Endodermal cell (in vitro differentiated cells): ENCODE measurements around the gene NFX1. TPM values are rescaled to one million over a fixed set of nuclear protein-coding genes. Genes with fewer than 3 reads are reported as not detected.

ENCODE experiments used
- DNase-seq: peaks from one replicate; pipeline ENCODE4 v3.0.0-alpha.2; 2017
- H3K27ac ChIP-seq: 2 replicates; pipeline ENCODE4 v1.5.1; 2013; ENCODE audit warnings: mild to moderate bottlenecking, low read depth, low read length, moderate library complexity
- H3K27me3 ChIP-seq: 2 replicates; pipeline ENCODE4 v1.6.1; 2013; ENCODE audit warnings: mild to moderate bottlenecking, low read length, moderate library complexity; ENCODE audit not compliant: insufficient read depth, control insufficient read depth, poor library complexity, severe bottlenecking
- H3K36me3 ChIP-seq: 2 replicates; pipeline ENCODE4 v1.7.0; 2013; ENCODE audit warnings: mild to moderate bottlenecking, low read length, moderate library complexity; ENCODE audit not compliant: control insufficient read depth, insufficient read depth
- H3K4me1 ChIP-seq: one replicate; pipeline ENCODE4 v1.7.0; 2013; ENCODE audit warnings: low read length; ENCODE audit not compliant: control insufficient read depth, insufficient read depth
- H3K4me3 ChIP-seq: 2 replicates; pipeline ENCODE4 v1.5.1; 2013; ENCODE audit warnings: mild to moderate bottlenecking, low read length, moderate library complexity
- H3K9ac ChIP-seq: 2 replicates; pipeline ENCODE4 v1.6.1; 2013; ENCODE audit warnings: mild to moderate bottlenecking, low read length, moderate library complexity; ENCODE audit not compliant: poor library complexity, severe bottlenecking; ENCODE audit errors: extremely low read depth
- H3K9me3 ChIP-seq: 2 replicates; pipeline ENCODE4 v1.6.1; 2013; ENCODE audit warnings: mild to moderate bottlenecking, low read length, moderate library complexity; ENCODE audit not compliant: control insufficient read depth
- H3K27ac Mint-ChIP-seq: 2 replicates; pipeline ENCODE4 v1.8.0; 2020; ENCODE audit warnings: mixed read lengths
- H3K27me3 Mint-ChIP-seq: 2 replicates; pipeline ENCODE4 v1.8.0; 2021; ENCODE audit warnings: mild to moderate bottlenecking, mixed read lengths; ENCODE audit not compliant: insufficient read depth
- H3K36me3 Mint-ChIP-seq: 2 replicates; pipeline ENCODE4 v1.8.0; 2020; ENCODE audit warnings: low read depth, mixed read lengths
- H3K4me1 Mint-ChIP-seq: 2 replicates; pipeline ENCODE4 v1.8.0; 2020; ENCODE audit warnings: mixed read lengths
- H3K4me3 Mint-ChIP-seq: 2 replicates; pipeline ENCODE4 v1.8.0; 2020; ENCODE audit warnings: mild to moderate bottlenecking, moderate library complexity, mixed read lengths
- H3K9me3 Mint-ChIP-seq: 2 replicates; pipeline ENCODE4 v1.8.0; 2020; ENCODE audit warnings: mild to moderate bottlenecking, mixed read lengths
- WGBS, 2 experiments: methylation state at CpG; one replicate each; pipeline versions ENCODE4 v1.1.5 to v1.1.7; 2013; ENCODE audit warnings: missing lambda C conversion rate in 2 of 2, mixed read lengths in 1 of 2; ENCODE audit not compliant: insufficient coverage in 1 of 2, insufficient read length in 1 of 2; 5-methylcytosine and 5-hydroxymethylcytosine counted together
- total RNA-seq, 2 donors: library from RNA; stranded (reverse); fragmentation: NEBNext Ultra II Directional in 1 of 2; extraction: Animal tissue kit (Norgen Biotek cat#: 25700) in 1 of 2; gene quantifications; 2 replicates in 1 of 2; 3 replicates in 1 of 2; pipeline ENCODE4 v1.2.1, GENCODE V29; 2021
- TF ChIP-seq, protein P1 (sequence below): fragments of 200-600 bp; sonication (generic); conservative IDR thresholded peaks from 2 replicates; pipeline ENCODE4 v1.5.0; 2021; ENCODE audit warnings: antibody characterized with exemption, mild to moderate bottlenecking

NFX1 gene
- total RNA-seq, 2 donors from 2014 or later: 23.1 to 24.0 TPM

- H3K4me3 ChIP-seq: no peak overlapping the region
- no peak overlapping the region for H3K4me3 Mint-ChIP-seq
- no peaks in the 10 kb centered on the region for H3K27me3 ChIP-seq
- H3K27ac ChIP-seq: no peak overlapping the region
- H3K4me1 Mint-ChIP-seq: peaks cover 5% of the 10 kb centered on the region
- peaks cover 19% of the 10 kb centered on the region for H3K36me3 Mint-ChIP-seq
- no peaks in the 10 kb centered on the region for H3K9me3 Mint-ChIP-seq
- peaks cover 4% of the 10 kb centered on the region for H3K36me3 ChIP-seq
- no peak overlapping the region for H3K27ac Mint-ChIP-seq
- H3K9ac ChIP-seq: no peak overlapping the region
- H3K9me3 ChIP-seq: no peaks in the 10 kb centered on the region
- H3K4me1 ChIP-seq: no peaks in the 10 kb centered on the region
- TF ChIP-seq, protein P1, sequence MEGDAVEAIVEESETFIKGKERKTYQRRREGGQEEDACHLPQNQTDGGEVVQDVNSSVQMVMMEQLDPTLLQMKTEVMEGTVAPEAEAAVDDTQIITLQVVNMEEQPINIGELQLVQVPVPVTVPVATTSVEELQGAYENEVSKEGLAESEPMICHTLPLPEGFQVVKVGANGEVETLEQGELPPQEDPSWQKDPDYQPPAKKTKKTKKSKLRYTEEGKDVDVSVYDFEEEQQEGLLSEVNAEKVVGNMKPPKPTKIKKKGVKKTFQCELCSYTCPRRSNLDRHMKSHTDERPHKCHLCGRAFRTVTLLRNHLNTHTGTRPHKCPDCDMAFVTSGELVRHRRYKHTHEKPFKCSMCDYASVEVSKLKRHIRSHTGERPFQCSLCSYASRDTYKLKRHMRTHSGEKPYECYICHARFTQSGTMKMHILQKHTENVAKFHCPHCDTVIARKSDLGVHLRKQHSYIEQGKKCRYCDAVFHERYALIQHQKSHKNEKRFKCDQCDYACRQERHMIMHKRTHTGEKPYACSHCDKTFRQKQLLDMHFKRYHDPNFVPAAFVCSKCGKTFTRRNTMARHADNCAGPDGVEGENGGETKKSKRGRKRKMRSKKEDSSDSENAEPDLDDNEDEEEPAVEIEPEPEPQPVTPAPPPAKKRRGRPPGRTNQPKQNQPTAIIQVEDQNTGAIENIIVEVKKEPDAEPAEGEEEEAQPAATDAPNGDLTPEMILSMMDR: no peak
- peaks cover 3% of the 10 kb centered on the region for H3K27me3 Mint-ChIP-seq
- no peak for DNase-seq
- WGBS, 2 experiments: 94 to 100% methylated on average over 2 to 3 of the region's 3 CpGs
Observed at GRCh38 chr9:33248606-33249005, 41.7 kb upstream of the NFX1 start.

DNA sequence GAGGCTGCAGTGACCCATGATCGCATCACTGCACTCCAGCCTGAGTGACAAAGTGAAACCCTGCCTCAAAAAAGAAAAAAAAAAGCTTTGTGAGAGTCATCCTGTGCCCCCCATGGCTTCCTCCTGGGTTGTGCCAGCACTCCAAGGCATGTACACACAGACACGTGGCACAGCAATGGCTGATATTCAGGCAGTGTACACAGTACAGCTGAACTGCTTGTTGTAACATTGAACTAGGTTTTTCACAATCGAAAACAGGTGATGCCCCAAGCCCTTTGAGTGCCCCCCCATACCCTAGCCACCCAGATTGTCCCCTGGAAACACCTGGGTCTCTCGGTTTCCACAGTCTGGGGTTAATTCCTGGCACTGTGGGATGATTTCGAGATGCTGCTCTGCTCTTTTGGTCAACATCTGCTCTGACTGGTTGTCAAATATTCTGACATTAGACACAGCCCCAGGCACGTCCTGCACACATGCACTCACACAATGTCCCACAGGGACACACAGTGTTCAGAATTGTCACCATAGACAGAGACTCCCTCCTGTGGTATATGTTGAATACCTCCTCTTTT is 41.1 kb upstream of the NFX1 start:
- Mint-ChIP-seq H3K4me3 (no peak overlapping the region), H3K9me3 (no peaks in the 10 kb centered on the region), H3K27ac (peak overlapping the region; percentile 18), H3K27me3 (peaks cover 3% of the 10 kb centered on the region), H3K4me1 (peaks cover 5% of the 10 kb centered on the region), H3K36me3 (peaks cover 20% of the 10 kb centered on the region)
- H3K36me3 ChIP-seq: peaks cover 5% of the 10 kb centered on the region
- no peak overlapping the region for H3K27ac ChIP-seq
- H3K27me3 ChIP-seq: no peaks in the 10 kb centered on the region
- TF ChIP-seq, protein P1: no peak
- no peak overlapping the region for H3K9ac ChIP-seq
- no peaks in the 10 kb centered on the region for H3K4me1 ChIP-seq
- WGBS, 2 experiments: 87 to 93% methylated on average over 5 to 6 of the region's 6 CpGs
- DNase-seq: no peak
- no peaks in the 10 kb centered on the region for H3K9me3 ChIP-seq
- H3K4me3 ChIP-seq: no peak overlapping the region

DNA sequence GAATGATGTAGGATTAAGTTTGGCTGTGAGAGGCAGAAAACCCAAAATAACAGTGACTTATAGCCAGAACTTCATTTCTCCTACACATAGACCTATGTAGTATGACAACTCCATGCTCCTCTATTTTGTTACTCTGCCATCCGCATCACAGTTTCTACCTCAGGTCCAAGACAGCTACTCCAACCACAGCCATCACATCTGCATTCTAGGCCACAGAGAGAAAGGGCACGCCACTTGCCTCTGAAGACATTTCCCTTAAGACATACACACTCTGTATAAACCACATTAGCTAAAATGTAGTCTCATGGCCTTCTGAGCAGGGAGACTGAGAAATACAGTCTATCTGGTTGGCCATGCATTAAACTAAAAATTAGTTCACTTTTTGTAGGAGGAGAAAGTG is 40.3 kb upstream of the NFX1 start:
- Mint-ChIP-seq H3K9me3 (no peaks in the 10 kb centered on the region), H3K4me3 (no peak overlapping the region), H3K27me3 (no peaks in the 10 kb centered on the region), H3K27ac (no peak overlapping the region), H3K36me3 (peaks cover 28% of the 10 kb centered on the region), H3K4me1 (peaks cover 5% of the 10 kb centered on the region)
- H3K9me3 ChIP-seq: no peaks in the 10 kb centered on the region
- H3K27ac ChIP-seq: no peak overlapping the region
- H3K27me3 ChIP-seq: no peaks in the 10 kb centered on the region
- 83 to 100% methylated on average over 2 of the region's 2 CpGs for WGBS, 2 experiments
- peaks cover 12% of the 10 kb centered on the region for H3K36me3 ChIP-seq
- no peak overlapping the region for H3K4me3 ChIP-seq
- TF ChIP-seq, protein P1: no peak
- no peaks in the 10 kb centered on the region for H3K4me1 ChIP-seq
- no peak overlapping the region for H3K9ac ChIP-seq
- DNase-seq: no peak
